GM23248 (cell line): Measurements from ENCODE around the gene RNF13.

Experiments used
- EZH2 ChIP-seq: fragments of 200-600 bp; sonication (generic); IDR thresholded peaks from 2 replicates; pipeline ENCODE4 v1.6.1; 2018; ENCODE audit warnings: antibody characterized with exemption, mild to moderate bottlenecking; ENCODE audit not compliant: insufficient read depth, poor library complexity, severe bottlenecking
- EZH2phosphoT487 ChIP-seq: fragments of 200-600 bp; sonication (generic); IDR thresholded peaks from 2 replicates; pipeline ENCODE4 v1.6.1; 2018; ENCODE audit warnings: antibody characterized with exemption, moderate library complexity, mild to moderate bottlenecking, low read depth; ENCODE audit not compliant: insufficient read depth

DNA sequence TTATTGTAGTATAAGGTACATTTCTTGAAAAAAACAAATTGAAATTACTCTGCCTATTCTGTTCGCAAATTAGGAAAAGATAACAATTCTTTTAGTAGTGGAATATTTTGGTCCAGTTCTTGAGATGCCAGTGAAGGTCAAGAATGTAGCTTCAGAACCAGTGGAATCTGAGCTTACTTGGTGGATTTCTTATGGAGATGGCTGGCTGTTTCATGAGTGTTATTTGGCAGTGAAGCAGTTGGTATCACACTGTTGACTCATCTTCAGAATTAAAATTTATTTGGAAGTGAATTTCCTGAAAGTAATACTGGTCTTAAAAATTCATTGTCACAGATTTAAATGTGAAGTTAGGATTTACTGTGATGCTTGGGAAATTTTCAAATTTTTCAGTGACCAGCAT is 19.1 kb downstream of the RNF13 start:
- TF ChIP-seq EZH2phosphoT487 = no peak
- TF ChIP-seq EZH2 = no peak
